SK-N-DZ (cell line): ENCODE measurements around the gene ANKK1.

ENCODE experiments used
- DNase-seq: peaks from one replicate; pipeline ENCODE4 v3.0.0-alpha.2; 2015; ENCODE audit warnings: low spot score

The ANKK1 gene

DNA sequence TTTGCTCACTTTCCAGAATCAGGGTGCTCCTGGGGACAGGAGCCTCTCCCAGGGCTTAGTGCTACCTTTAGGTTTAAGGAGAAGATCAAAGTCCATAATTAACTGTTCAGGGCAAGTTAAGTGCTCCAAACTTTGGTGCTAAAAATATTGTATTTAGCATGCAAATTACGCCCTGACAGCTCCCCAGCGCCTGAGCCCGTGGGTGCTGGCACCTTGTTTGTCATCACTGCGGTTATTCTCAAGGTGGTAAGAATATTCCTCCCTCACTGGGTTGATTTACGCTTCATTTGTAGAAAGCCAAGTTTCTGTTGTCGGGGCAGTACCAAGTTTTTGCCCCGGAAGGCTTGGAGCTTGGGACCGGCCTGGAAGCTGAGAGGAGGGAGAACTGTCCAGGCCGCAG lies 21.3 kb downstream of the ANKK1 start:
- DNase-seq = no peak

DNA sequence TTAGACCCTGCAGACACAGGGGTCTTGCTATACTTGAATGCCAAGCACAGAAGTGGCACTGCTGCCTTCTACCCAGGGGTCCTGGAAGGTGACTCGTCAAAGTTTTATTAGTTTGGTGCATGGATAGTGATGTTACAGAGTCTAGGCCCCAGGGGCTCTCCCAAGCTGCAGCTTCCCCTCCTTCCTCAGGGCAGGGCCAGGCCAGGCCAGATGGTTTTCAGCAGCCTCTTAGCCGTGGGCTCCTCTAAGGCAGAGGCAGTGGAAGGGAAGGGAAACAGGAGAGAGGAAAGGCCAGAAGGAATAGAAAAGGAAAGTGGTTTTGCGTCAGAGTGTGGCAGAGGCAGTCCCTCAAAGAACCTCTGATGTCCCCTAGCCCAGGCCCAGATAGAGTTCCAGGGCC lies 21.9 kb downstream of the ANKK1 start:
- no peak for DNase-seq

DNA sequence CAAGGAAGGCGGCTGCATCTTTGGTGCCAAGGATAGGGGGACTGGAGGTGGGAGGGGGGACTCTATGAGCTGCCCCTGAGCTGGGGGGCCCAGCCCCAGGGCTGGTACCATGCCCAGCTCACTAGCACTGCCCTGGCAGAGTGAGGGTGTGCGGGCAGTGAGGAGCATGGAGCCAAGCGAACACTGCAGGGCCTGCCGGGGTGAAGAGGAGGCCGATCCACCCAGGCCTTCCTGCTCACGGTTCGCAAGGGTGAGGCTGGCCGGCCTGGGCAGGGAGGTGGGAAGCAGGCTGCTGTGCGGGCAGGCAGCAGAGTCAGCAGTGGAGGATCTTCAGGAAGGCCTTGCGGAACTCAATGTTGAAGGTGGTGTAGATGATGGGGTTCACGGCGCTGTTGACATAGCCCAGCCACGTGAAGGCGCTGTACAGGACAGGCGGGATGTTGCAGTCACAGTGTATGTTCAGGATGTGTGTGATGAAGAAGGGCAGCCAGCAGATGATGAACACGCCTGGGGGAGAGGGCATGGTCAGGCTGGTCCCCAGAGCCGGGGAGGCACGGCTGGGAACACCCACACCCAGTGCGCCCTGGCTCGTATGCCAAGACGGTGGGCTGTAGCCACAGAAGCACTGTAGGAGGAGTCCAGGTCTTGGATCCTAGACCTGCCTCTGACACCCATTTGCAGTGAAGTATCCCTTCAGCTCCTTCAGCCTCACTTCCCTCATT lies 23.0 kb downstream of the ANKK1 start:
- DNase-seq = no peak

DNA sequence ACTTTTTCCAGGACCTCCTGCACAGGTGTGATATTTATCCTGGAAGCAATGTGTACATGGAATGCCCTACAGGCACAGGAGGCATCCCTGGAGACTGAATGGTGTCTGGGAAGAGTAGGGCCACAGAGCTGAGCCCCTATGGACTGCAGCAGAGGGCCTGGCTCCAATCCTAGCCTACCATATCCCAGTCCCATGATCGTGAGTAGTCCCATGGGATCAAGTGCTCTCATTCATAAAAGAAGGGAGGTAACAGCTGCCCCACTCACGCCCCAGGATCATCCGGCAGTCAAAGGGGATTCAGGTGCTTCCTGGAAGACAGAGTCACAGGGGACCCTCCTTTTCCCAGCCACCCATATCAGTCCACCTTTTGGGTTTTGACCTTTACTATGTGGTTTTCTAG lies 24.0 kb downstream of the ANKK1 start:
- no peak for DNase-seq

DNA sequence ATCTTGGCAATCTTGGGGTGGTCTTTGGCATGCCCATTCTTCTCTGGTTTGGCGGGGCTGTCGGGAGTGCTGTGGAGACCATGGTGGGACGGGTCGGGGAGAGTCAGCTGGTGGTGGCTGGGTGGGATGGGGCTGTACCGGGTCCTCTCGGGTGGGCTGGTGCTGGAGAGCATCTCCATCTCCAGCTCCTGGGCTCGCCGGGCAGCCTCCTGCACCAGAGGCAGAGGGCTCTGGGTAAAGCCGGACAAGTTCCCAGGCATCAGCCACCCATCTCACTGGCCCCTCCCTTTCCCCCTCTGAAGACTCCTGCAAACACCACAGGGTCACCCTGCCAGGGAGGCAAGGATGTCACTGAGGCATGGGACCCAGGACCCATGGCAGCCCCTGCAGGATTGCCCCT lies 25.1 kb downstream of the ANKK1 start:
- DNase-seq = no peak

DNA sequence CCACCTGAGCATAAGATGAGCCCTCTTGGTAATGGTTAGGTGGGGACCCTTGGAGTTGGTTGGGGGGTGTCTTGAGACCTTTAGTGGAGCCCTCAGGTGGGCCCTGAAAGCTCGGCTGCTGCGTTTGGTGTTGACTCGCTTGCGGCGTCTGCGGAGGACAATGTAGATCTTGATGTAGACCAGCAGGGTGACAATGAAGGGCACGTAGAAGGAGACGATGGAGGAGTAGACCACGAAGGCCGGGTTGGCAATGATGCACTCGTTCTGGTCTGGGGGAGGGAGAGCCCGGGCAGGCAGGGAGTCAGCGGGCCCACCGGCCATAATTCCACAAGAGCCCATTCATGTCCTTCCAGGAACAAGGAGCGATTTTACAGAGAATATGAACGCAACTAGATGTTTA lies 27.8 kb downstream of the ANKK1 start:
- DNase-seq = no peak

DNA sequence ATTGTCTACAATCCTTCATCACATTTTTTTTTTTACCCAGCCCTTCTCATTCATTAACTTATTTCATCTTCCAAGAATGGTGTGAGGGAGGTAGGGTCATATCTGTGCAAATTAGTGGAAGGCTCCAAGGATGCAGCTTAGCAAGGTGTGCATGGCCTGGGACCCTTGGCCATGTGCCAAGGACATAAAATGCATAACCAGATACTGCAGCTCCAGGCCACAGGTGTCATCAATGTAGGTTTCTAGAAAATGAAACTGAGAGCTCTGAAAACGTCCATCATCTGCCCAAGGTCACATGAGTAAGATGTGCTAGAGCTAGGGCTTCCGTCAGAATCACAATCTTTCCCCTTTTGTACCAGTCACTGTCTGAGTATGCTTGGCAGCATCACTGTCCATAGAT lies 29.8 kb downstream of the ANKK1 start:
- no peak for DNase-seq

DNA sequence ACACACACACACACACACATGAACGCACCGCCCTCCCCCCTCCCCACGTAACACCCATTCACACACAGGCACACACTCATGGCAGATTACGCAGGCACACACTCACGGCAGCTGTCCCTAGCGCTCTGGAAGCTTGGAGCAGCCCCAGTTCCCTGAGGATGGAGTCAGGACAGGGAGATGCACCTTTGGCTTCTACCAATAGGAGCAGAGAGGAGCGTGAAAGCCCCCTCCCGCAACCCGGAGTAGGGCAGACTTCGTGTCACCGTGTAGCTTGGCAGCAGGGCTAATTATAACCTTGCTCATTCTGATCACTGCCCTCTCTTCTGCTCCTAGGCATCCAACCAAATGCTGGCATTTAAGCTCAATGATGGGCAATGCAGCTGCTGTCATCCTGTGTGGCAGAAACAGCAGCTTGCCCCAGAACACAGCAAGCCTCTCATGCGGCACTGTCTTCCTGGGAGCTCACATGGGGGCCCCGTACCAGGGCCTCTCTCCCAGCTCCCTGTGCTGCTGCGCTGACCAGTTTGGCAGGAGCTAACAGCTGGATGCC lies 31.9 kb downstream of the ANKK1 start:
- no peak for DNase-seq

DNA sequence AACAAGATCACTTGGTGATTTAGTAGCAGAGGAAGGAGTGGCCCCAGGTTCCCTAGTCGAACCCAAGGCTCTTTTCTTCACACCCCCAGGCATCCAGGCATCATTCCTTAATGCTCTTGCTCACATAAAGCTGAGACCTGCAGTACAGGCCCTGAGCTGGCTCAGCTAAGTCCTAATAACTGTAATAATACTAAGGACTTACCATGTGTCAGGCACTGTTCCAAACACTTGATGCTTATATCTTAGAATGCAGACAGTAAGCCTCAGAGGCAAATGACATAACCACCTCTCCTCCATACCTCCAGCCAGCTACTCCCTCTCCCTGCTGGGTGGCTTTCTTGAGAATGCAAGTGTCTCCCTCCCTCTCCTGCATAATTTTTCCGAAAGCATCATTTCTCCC lies 33.2 kb downstream of the ANKK1 start:
- no peak for DNase-seq

DNA sequence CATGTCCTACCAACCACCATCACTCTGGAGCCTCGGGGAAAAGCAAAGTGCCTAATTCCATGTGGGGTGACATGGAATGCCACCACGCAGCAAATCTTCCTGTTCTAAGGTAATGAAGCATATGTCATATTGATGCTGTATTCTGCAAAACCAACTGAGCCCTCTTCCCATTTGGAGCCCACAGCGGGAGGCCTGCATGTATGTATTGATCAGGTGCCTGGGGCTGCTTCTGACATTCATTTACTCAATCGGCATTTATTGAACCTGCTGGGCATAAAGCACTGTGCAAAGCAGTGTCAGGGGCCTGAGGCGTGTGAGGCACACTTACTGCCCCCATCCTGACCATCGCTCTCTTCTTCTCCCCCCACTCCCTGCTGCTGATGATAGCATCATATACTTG lies 39.1 kb downstream of the ANKK1 start:
- DNase-seq = no peak

DNA sequence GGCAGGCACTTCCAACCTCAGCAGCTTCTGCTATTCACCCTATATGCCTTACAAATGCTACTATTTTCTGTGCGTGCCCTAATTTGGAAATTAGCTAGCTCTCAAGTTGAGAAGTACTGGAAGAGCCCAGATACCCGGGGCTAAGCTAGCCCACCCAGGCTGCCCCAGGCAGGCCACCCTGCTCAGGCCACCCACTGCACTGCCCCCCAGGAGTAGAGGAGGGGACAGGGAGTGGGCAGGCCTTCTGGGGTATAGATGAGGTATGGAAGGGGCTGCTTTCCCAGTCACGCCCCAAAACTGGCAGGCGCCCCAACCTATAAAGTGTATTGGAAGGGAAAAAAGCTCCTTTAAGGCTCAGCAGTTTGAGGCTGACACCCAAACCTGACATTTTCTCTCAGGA lies 44.2 kb downstream of the ANKK1 start:
- no peak for DNase-seq

DNA sequence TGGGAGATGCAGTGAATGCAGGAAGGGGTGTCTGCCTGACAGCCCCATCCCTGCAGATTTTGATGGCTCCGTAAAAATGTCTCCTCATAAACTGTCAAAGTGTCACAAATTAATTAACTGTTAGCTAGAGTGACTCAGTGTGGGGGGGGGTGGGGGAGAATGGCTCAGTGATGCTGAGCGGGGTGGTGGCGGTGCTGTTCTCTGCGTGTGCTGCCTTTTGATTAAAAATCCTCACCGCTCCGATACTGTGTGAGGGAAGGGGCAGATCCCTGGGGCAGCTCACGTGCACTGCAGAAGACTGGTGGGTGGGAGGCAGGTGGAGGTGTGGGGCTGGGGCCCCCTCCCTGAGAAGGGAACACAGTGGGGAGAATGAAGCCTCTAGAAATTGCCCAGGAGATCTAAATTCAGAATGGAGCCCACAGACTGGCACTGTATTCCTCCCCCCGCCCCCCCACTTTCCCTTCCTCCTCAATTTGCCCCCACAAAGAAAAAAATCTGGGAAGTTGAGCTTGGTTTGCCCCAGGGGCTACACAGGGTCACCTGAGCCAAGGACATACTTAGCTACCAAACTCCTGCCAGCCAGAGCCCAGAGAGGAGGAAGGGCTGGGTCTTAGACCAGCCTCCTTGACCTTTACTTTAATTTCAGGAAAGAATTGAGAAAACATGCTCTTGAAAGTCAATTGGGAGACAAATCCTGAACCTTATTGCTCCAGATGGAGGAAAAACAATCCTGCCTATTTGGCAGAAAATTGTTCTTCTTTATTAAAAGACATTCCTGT lies 47.8 kb downstream of the ANKK1 start:
- DNase-seq = no peak

DNA sequence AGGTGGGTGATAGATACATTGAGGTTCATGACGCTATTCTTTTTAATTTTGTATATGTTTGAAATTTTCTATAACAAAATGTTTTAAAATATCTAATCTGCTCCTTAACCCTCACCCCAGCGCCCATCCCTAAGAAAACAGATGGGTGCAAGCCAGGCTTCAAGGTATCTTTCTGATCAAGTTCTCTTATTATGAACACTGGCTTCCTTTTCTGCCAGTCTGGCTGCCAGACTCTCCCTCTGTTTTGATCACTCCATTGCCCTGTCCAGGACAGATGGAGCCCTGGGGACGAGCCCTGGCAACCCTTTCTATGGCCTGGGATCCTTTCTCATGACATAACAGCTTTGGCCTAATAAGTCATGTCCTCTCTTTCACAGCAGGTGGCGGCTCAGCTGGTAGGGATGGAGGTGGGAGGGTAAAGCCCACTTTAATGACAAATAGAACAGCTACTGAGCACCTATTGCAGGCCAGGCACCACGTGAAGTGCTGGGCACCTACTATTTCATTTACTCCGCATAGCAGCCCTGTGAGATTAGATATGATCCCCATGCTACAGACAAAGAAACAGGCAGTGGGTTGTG lies 49.2 kb downstream of the ANKK1 start:
- DNase-seq = no peak

DNA sequence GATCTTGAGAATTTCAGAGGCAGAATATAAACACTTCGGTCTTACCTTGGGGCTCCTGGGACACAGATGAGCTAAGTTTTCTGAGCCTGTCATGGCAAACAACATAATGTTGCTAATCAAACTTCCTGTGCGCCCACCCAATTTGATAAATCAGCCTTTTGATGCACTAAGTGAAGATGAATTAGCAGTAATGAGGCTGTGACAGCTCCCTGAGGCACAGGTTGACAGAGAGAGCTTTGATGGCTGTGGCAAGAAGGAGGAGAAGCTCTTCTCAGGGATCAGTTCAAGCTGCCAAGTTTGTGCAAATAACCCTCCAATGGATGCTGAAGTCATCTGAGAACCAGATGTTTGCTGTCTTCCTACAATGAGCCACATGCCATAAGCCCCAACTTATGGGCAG lies 53.2 kb downstream of the ANKK1 start:
- no peak for DNase-seq

DNA sequence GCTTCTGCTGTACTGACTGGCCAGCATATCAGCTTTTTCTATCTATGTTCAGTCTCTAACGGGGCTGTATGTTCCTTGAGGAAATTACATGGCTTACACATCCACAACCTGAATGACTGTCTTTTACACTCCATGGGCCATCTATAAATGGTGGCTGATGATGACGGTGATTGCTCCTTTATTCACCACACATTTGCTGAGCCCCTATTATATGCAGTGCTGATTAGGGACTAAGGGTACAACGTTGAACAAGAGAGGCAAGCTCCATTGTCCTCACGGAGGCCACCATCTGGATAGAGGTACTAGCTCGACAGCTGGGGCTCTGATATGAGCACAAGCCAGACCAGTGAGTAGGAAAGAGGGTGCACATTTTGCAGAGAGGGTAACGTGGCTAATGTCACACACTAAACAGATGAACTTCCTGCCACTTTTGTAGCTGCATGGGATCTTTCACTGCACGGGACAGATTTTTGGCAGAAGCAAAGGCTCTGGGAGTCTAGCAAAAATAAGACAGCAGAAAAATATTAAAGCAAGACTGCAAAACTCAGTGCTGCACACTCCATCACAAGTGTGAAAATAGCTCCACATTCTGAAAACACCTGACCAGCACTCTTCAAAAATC lies 57.0 kb downstream of the ANKK1 start:
- DNase-seq = no peak

DNA sequence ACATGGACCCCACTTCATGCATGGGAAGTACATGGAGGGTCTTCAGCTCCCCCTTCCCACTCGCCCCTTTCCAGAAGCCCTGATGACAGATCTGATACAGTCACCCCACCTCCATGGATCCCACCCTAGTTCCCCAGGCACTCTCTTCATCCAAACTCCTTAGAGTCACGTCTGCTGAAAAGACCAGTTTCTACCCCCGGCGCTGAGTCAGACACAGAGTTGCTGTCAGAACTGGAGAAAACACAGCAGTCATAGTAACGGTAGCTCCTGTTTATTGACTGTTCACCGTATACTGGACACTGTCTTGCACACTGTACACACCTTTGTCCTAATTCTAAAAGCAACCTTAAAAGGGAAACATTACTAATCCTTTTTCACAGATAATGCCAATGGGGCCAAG lies 58.5 kb downstream of the ANKK1 start:
- no peak for DNase-seq

DNA sequence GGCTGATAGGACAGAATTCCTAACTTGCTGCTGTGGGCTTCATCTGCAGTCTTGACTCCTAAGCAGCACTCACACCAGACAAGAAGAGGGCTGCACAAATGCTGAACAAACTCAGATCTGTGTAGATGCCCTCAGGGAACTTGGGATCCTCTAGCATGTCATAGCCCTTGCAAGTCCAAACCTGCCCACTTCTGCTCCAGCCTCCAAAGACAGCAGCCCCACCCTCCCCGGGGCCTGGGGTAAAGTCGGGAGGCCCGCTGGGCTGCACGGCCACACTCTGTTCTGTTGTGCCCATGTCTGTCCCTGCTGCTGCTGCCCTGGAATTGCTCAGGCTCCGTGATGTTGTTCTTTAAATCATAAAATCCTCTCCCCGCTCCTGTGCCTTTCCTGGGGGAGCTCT lies 59.4 kb downstream of the ANKK1 start:
- DNase-seq = no peak

DNA sequence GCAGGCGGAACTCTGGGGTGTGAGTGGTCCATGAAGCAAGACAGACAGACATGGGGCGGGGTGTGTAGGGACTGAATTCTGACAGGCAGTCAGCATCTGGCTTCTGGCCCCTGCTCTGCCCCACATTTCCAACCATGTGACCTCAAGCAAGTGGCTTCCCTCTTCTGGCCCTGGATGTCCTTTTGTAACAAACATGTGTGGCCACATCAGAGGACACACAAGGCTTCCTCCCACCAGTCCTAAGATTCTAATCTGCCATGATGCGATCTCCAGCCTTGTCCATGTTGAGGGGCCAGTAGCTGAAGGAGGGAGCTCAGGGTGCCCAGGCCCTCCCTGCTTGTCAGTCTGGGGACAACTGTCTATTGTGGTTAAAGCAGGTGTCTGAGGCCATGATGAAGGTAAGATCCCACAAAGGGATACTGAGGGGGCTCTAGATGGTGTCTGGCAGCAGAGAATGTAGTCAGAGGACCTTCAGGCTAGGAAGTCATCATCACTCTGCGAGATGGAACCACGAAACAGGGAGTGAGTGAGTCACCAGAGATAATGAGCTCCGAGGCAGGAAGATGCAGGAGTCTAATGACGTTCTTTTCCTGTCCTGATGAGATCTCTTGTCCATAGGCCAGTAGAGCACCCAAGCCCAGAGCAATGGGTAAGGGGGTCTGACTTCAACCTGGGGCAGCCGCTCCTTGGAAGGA lies 60.2 kb downstream of the ANKK1 start:
- no peak for DNase-seq

DNA sequence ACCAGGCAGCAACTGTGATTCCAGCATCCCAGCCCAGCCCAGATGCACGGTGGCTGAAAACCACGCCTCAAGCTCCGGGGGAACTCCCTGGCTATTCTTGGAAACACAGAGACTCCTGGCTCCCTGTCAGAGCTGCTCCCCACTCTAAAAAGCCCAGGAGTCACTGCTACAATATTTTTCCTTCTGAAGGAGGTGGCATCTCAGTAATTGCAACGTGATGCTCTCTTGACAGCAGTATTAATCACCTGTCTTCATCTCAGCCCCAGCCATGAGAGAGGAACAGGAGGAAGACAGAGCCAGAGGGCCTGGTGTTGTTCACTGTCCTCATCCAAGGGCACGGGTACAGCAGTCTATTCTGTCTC lies 60.7 kb downstream of the ANKK1 start:
- no peak for DNase-seq

DNA sequence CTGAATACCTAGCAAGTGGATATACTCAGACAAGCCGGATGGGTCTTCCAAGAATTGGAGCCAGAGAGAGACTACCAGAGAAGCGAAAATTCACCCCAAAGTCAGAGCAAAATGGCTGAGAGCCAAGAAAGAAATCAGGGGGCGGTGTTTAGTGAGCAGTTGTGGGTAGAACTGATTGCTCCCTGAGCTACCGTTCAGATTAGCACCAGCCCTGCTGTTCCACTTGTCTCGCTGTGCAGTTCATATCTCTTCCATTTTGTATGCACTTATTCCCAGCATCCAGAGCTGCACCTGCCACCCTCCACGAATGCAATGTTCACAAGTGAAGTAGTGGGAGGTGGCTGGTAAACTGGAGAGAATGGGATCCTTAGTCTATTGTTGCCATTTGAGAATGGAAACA lies 62.2 kb downstream of the ANKK1 start:
- DNase-seq = no peak
